CD4-positive, alpha-beta T cell treated with Interleukin-15 for 4 hours (primary cell): ENCODE measurements around the gene GBA2.

ENCODE experiments used
- DNase-seq: peaks from one replicate; pipeline ENCODE4 v3.0.0-alpha.2; 2020; ENCODE audit warnings: low spot score

The GBA2 gene

DNA sequence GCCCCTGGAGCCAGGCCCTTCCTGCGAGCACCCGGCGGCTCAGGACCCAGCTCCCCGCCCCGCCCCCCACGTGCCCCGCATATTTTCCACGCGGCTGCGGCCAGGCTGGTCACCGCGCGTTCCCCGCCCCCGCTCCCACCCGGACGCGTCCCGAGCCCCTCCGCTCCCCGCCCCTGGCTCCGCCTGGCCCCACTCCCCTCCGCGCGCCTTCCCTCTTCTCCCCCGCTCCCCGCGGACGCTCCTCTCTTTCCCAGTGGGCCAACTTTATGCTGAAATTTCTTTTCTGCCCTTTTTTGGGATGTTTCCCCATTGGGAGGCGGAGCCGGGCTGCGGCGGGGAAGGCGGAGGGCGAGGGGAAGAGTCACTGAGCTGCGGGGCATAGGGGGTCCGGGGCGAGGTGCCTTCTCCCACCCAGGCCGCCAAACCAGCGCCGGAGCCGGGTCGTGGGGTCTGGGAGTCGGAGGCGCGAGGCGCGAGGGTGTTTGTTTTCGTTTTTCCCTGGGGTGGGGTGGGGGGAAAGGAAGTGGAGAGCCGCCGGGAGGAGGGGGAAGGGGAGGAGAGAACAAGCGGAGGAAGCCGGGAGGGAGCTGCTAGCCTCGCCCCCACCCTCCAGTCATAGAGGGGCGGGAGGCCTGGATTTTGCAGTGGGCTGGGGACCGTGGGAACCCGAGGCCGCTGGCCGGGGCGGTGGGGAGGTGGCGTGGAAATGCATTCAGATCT is 58.3 kb downstream of the GBA2 start:
- peak; percentile 17 for DNase-seq

DNA sequence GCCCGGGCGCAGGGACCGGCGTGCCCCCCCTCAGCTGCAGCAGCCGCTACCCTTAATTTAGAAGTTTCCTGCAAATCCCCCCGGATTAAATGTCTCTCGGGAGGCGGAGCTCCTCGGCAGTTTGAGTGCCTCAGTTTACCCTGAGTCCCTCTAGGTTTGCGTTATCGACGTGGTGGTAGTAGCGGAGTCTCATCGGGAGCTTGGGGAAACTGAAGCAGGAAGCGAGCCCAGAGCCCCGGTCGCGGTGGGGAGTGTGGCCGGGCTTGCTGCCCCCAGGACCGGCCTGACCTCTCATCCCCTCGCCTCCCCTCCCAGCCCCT is 58.8 kb downstream of the GBA2 start:
- DNase-seq: no peak

GRCh38 chr9:35689542-35690293 is 59.3 kb downstream of the GBA2 start, which contains the start of gene TPM2:
TPM2 (minus strand) TSS chr9:35689925; CDS start chr9:35689817, 108 bp downstream.
- no peak for DNase-seq

DNA sequence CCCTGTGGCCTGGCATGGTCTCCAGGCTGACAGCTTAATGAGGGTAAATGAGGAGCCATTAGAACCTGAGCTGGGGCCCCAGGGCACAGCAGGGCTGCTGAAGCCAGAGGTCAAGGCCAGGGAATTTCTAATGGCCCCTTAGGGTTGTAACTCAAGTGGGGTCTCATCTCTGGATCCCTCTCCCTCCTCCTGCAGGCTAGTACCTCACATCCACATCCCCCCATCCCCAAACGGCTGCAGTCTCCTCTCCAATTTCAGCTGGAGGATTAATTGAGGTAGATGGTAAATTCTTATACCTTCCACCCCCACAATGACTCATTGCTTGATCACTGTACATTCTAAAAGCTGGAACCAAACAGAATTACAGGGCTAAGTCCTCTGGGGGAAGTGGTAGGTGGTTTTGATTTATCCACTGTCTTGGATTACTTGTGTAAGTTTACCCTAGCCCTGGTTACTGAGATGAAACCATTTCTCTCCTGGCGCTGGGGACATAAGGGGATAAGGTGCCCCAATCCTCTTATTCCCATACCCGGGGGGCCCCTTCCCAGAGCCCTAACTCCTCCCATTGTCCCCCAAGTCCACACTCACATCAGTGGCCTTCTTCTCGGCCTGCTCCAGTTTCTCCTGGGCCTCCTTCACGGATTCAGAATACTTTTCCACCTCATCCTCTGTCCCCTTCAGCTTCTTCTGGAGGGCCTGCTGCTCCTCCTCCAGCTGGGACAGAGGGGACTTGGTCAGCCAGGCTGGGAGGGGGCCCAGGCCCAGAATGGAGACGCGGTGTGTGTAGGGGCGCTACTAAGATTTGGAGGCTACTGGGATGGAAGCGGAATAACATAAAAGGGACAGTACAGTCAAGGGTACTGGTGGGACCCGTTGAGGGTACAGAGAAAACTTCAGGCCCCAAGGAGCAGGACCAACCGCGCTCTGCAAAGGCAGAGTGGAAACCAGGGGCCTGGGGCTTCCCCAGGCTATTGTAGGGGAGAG is 60.2 kb downstream of the GBA2 start:
- peak; percentile 18 for DNase-seq

GRCh38 chr9:35687972-35688557 is 61.0 kb downstream of the GBA2 start:
- DNase-seq: no peak

GRCh38 chr9:35687306-35687705 is 61.7 kb downstream of the GBA2 start:
- DNase-seq: no peak
